Endodermal cell (in vitro differentiated cells): ENCODE results near the gene REV3L. TPM values are rescaled to one million over a fixed set of nuclear protein-coding genes. Genes with fewer than 3 reads are reported as not detected.
A peak's percentile ranks its signal among the peaks of the same experiment; 100 is the strongest.
"Not testable (repeated sequence)": the region's sequence is repeated elsewhere in the genome, so short reads cannot be mapped to it uniquely, and the experiment has no call there.

Experiments
- DNase-seq: peaks from one replicate; pipeline ENCODE4 v3.0.0-alpha.2; 2017
- H3K27ac ChIP-seq: 2 replicates; pipeline ENCODE4 v1.5.1; 2013; ENCODE audit warnings: mild to moderate bottlenecking, low read depth, low read length, moderate library complexity
- H3K27me3 ChIP-seq: 2 replicates; pipeline ENCODE4 v1.6.1; 2013; ENCODE audit warnings: mild to moderate bottlenecking, low read length, moderate library complexity; ENCODE audit not compliant: insufficient read depth, control insufficient read depth, poor library complexity, severe bottlenecking
- H3K36me3 ChIP-seq: 2 replicates; pipeline ENCODE4 v1.7.0; 2013; ENCODE audit warnings: mild to moderate bottlenecking, low read length, moderate library complexity; ENCODE audit not compliant: control insufficient read depth, insufficient read depth
- H3K4me1 ChIP-seq: one replicate; pipeline ENCODE4 v1.7.0; 2013; ENCODE audit warnings: low read length; ENCODE audit not compliant: control insufficient read depth, insufficient read depth
- H3K4me3 ChIP-seq: 2 replicates; pipeline ENCODE4 v1.5.1; 2013; ENCODE audit warnings: mild to moderate bottlenecking, low read length, moderate library complexity
- H3K9ac ChIP-seq: 2 replicates; pipeline ENCODE4 v1.6.1; 2013; ENCODE audit warnings: mild to moderate bottlenecking, low read length, moderate library complexity; ENCODE audit not compliant: poor library complexity, severe bottlenecking; ENCODE audit errors: extremely low read depth
- H3K9me3 ChIP-seq: 2 replicates; pipeline ENCODE4 v1.6.1; 2013; ENCODE audit warnings: mild to moderate bottlenecking, low read length, moderate library complexity; ENCODE audit not compliant: control insufficient read depth
- H3K27ac Mint-ChIP-seq: 2 replicates; pipeline ENCODE4 v1.8.0; 2020; ENCODE audit warnings: mixed read lengths
- H3K27me3 Mint-ChIP-seq: 2 replicates; pipeline ENCODE4 v1.8.0; 2021; ENCODE audit warnings: mild to moderate bottlenecking, mixed read lengths; ENCODE audit not compliant: insufficient read depth
- H3K36me3 Mint-ChIP-seq: 2 replicates; pipeline ENCODE4 v1.8.0; 2020; ENCODE audit warnings: low read depth, mixed read lengths
- H3K4me1 Mint-ChIP-seq: 2 replicates; pipeline ENCODE4 v1.8.0; 2020; ENCODE audit warnings: mixed read lengths
- H3K4me3 Mint-ChIP-seq: 2 replicates; pipeline ENCODE4 v1.8.0; 2020; ENCODE audit warnings: mild to moderate bottlenecking, moderate library complexity, mixed read lengths
- H3K9me3 Mint-ChIP-seq: 2 replicates; pipeline ENCODE4 v1.8.0; 2020; ENCODE audit warnings: mild to moderate bottlenecking, mixed read lengths
- CTCF ChIP-seq: fragments of 200-600 bp; sonication (generic); conservative IDR thresholded peaks from 2 replicates; pipeline ENCODE4 v1.5.0; 2021; ENCODE audit warnings: antibody characterized with exemption, mild to moderate bottlenecking
- WGBS, 2 experiments: methylation state at CpG; one replicate each; pipeline versions ENCODE4 v1.1.5 to v1.1.7; 2013; ENCODE audit warnings: missing lambda C conversion rate in 2 of 2, mixed read lengths in 1 of 2; ENCODE audit not compliant: insufficient coverage in 1 of 2, insufficient read length in 1 of 2; 5-methylcytosine and 5-hydroxymethylcytosine counted together
- total RNA-seq, 2 donors: library from RNA; stranded (reverse); fragmentation: NEBNext Ultra II Directional in 1 of 2; extraction: Animal tissue kit (Norgen Biotek cat#: 25700) in 1 of 2; gene quantifications; 2 replicates in 1 of 2; 3 replicates in 1 of 2; pipeline ENCODE4 v1.2.1, GENCODE V29; 2021

REV3L gene
- total RNA-seq, 2 donors from 2014 or later = 19.2 to 28.1 TPM

- TF ChIP-seq CTCF = no peak
- peak; percentile 67 for DNase-seq
- Histone ChIP-seq H3K27ac (no peak overlapping the region), H3K27me3 (no peaks in the 10 kb centered on the region), H3K9me3 (peaks cover 6% of the 10 kb centered on the region), H3K4me1 (no peaks in the 10 kb centered on the region), H3K36me3 (no peaks in the 10 kb centered on the region), H3K9ac (no peak overlapping the region), H3K4me3 (no peak overlapping the region)
- Mint-ChIP-seq H3K4me1 (peaks cover 6% of the 10 kb centered on the region), H3K4me3 (no peak overlapping the region), H3K9me3 (no peaks in the 10 kb centered on the region), H3K27ac (no peak overlapping the region), H3K36me3 (no peaks in the 10 kb centered on the region), H3K27me3 (no peaks in the 10 kb centered on the region)
- WGBS, 2 experiments = 85 to 88% methylated on average over 4 of the region's 4 CpGs
These were observed 34.9 kb upstream of the REV3L start for GRCh38 chr6:111517965-111518364.

DNA sequence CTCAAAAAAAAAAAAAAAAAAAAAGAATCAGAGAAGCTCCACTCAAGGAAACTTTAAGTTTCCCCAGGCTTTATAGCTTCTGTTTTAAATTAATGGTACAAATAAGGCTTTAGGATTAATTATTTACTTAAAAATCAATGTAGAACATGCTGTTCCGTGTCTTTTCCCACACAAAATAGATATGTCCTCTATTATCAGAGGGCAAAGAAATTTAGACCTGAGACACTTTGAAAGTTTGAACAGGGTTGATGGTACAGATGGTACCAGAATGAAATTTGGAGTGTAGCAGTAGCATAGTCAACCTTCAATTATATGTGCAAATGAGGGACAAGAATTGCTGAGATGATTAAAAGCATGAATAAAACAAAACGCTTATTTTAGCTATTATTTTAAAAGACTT lies 32.2 kb upstream of the REV3L start:
- Histone ChIP-seq H3K27me3 (no peaks in the 10 kb centered on the region), H3K4me3 (no peak overlapping the region), H3K9me3 (no peaks in the 10 kb centered on the region), H3K36me3 (no peaks in the 10 kb centered on the region), H3K9ac (no peak overlapping the region), H3K4me1 (no peaks in the 10 kb centered on the region), H3K27ac (no peak overlapping the region)
- Mint-ChIP-seq H3K4me1 (peaks cover 5% of the 10 kb centered on the region), H3K27me3 (no peaks in the 10 kb centered on the region), H3K9me3 (no peaks in the 10 kb centered on the region), H3K36me3 (peaks cover 6% of the 10 kb centered on the region), H3K27ac (no peak overlapping the region), H3K4me3 (no peak overlapping the region)
- TF ChIP-seq CTCF = no peak
- DNase-seq = no peak
- WGBS, 2 experiments = 100% methylated on average over 1 of the region's 2 CpGs; no CpG with 5 or more reads in 1 of the 2 experiments

- not testable (repeated sequence) for H3K9me3 ChIP-seq, H3K27ac Mint-ChIP-seq, H3K27me3 Mint-ChIP-seq, H3K4me3 Mint-ChIP-seq, H3K9me3 Mint-ChIP-seq, H3K4me1 Mint-ChIP-seq, H3K36me3 Mint-ChIP-seq, H3K36me3 ChIP-seq, H3K27me3 ChIP-seq, H3K4me1 ChIP-seq, H3K27ac ChIP-seq, H3K9ac ChIP-seq, H3K4me3 ChIP-seq, DNase-seq
- 95 to 97% methylated on average over 5 to 6 of the region's 6 CpGs for WGBS, 2 experiments
These were observed 31.5 kb upstream of the REV3L start for GRCh38 chr6:111514531-111514930.

- not testable (repeated sequence) for H3K27ac ChIP-seq, H3K27ac Mint-ChIP-seq, H3K4me3 Mint-ChIP-seq, H3K27me3 Mint-ChIP-seq, H3K4me1 ChIP-seq, H3K36me3 ChIP-seq, H3K9me3 ChIP-seq, H3K4me3 ChIP-seq, H3K9ac ChIP-seq, H3K27me3 ChIP-seq, H3K9me3 Mint-ChIP-seq
- peak; percentile 61 for DNase-seq
- Mint-ChIP-seq H3K36me3 (peaks cover 22% of the 10 kb centered on the region), H3K4me1 (peaks cover 26% of the 10 kb centered on the region)
- WGBS, 2 experiments = 83 to 100% methylated on average over 1 to 5 of the region's 5 CpGs
These were observed 24.2 kb upstream of the REV3L start for GRCh38 chr6:111507219-111507618.

- not testable (repeated sequence) for H3K4me3 Mint-ChIP-seq, H3K9me3 Mint-ChIP-seq, H3K4me3 ChIP-seq, H3K27ac Mint-ChIP-seq, H3K27me3 ChIP-seq, DNase-seq, H3K9ac ChIP-seq, H3K36me3 ChIP-seq, H3K27ac ChIP-seq, H3K9me3 ChIP-seq, H3K27me3 Mint-ChIP-seq, H3K4me1 ChIP-seq
- peaks cover 30% of the 10 kb centered on the region for H3K4me1 Mint-ChIP-seq
- 94 to 100% methylated on average over 1 of the region's 1 CpG for WGBS, 2 experiments
- H3K36me3 Mint-ChIP-seq = peaks cover 18% of the 10 kb centered on the region
These were observed 22.5 kb upstream of the REV3L start for GRCh38 chr6:111505498-111505897.
